Jurkat, Clone E6-1 (cell line): ENCODE data around the gene POGLUT2. TPM values are rescaled to one million over a fixed set of nuclear protein-coding genes. Genes with fewer than 3 reads are reported as not detected.

Source experiments
- DNase-seq: peaks from one replicate; pipeline ENCODE4 v3.0.0-alpha.2; 2011; ENCODE audit warnings: low read depth, low spot score
- H3K4me3 ChIP-seq: 2 replicates; pipeline ENCODE4 v1.5.1; 2011; ENCODE audit warnings: mild to moderate bottlenecking, low read length, control low read depth, moderate library complexity
- polyA plus RNA-seq: library from polyadenylated mRNA; unstranded; fragments of >200 nt; gene quantifications from one replicate; pipeline ENCODE4 v1.2.1, GENCODE V29; 2012; ENCODE audit warnings: missing spikeins; ENCODE audit not compliant: insufficient read length, insufficient read depth

Gene POGLUT2
- polyA plus RNA-seq, result 14.1 TPM

GRCh38 chr13:102798581-102799425 is at the start of gene POGLUT2, which contains the start of gene BIVM:
POGLUT2 (minus strand) TSS chr13:102798976; CDS start chr13:102798670, 306 bp downstream.
BIVM (plus strand) TSS chr13:102799119; CDS start chr13:102807268, 8,149 bp downstream.
- DNase-seq, result peak; percentile 79
- H3K4me3 ChIP-seq, result peak within 1 kb of the TSS; percentile 81

- peak overlapping the region; percentile 97 for H3K4me3 ChIP-seq
- peak; percentile 54 for DNase-seq
These were observed 48.8 kb upstream of the POGLUT2 start for GRCh38 chr13:102847272-102848234.

GRCh38 chr13:102846261-102847015 is 47.7 kb upstream of the POGLUT2 start:
- DNase-seq, result peak; percentile 72
- H3K4me3 ChIP-seq, result peak overlapping the region; percentile 97

DNA sequence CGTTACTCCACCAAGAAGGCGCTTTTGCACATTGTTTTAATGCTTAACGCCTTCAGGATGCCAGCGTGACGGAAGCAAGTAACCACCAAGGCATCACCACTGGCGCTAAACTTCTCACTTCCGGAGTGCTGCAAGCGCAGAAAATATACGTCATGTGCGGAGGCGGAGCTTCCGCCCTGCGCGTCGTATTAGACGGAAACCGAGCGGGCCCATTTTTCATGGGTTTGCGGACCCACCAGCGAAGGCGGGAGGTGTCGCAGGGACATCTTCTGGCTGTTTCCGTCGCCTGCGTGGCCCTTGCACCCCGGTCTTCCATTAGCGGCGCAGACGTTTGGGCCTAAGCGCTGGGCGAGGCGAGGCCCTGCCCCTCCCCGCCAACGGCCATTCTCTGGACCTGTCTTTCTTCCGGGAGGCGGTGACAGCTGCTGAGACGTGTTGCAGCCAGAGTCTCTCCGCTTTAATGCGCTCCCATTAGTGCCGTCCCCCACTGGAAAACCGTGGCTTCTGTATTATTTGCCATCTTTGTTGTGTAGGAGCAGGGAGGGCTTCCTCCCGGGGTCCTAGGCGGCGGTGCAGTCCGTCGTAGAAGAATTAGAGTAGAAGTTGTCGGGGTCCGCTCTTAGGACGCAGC is 47.0 kb upstream of the POGLUT2 start, which contains the start of gene ERCC5:
Gene ERCC5 (plus strand): TSS at position 403 of the 631 bp plus-strand sequence. CDS start 235 bp downstream, outside the sequence.
- H3K4me3 ChIP-seq, result peak within 1 kb of the TSS; percentile 97
- DNase-seq, result peak; percentile 97

GRCh38 chr13:102845289-102845629 is 46.5 kb upstream of the POGLUT2 start:
- no peak for DNase-seq
- H3K4me3 ChIP-seq, result peak overlapping the region; percentile 97

DNA sequence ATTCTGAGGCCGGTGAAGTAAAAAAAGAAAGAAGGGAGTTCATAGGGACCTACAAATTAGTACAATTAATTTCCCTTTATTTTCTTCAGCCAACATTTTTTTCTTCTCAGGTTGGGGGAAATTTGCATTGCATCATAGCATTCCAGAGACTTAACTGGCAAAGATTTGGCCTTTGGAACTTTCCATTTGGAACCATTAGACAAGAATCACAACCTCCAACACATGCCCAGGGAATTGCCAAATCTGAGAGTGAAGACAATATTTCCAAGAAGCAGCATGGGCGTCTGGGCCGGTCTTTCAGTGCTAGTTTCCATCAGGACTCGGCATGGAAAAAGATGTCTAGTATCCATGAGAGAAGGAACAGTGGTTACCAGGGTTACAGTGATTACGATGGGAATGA is 40.7 kb upstream of the POGLUT2 start:
- no peak overlapping the region for H3K4me3 ChIP-seq
- DNase-seq, result no peak

GRCh38 chr13:102838982-102839381 is 40.2 kb upstream of the POGLUT2 start:
- no peak overlapping the region for H3K4me3 ChIP-seq
- DNase-seq, result no peak

DNA sequence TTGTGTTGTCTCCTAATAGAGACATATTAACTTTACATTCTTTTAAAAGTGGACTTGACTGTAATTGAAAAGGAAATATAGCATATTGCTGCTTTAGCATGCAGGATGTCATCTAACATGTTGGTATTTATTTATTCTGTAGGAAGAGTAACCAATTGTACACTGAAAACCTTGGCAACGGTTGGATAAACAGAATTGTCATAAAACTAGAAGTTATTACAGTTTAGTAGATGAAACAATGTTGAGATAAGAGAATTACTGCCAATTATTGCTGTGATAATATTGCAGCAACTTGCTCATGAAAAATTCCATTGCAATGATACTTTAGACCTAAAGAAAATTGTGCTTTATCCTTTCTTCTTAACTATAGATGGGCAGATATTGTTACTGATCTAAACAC is 39.5 kb upstream of the POGLUT2 start:
- no peak for DNase-seq
- H3K4me3 ChIP-seq, result no peak overlapping the region

GRCh38 chr13:102836471-102836870 is 37.7 kb upstream of the POGLUT2 start:
- H3K4me3 ChIP-seq, result no peak overlapping the region

GRCh38 chr13:102830646-102831045 is 31.9 kb upstream of the POGLUT2 start:
- DNase-seq, result no peak
- H3K4me3 ChIP-seq, result no peak overlapping the region

More at GRCh38 chr13:102836471-102836870, 37.7 kb upstream of the POGLUT2 start:
- no peak for DNase-seq

DNA sequence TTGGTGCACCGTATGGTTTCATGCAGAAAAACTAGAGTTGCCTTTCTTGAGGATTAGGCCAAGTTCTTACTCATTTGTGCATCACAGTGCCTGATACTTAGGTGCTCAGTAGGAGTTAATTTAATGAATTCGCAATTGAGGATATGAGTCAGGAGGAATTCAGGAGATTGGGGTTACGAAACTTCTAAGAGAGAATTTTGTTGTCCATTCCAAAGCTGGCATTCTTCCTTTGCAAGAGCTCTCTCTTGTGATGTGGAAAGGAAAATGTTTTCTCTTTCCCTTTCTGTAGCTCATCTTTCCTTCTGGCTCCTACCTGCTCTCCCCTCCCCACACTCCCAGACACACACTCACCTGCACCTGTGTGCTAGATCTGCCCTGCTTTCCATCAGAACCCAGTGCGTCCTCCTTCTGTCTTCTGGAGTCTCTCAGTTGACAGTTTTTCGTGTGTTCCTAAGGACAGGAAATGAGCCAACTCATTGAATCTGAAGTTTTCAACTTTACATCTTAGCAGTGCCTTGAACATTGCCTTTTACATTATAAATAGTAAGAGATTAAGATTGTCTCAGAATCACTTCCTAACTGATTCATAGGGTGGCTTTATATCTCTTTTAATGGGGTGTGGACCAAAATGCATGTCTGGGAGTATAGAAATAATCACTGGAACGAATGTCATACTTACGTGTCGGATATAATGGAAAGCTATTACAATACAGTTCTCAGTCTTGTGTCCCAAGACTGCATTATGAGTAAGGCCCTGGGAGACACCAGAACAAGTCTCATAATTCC is 27.3 kb upstream of the POGLUT2 start:
- DNase-seq, result no peak
- H3K4me3 ChIP-seq, result no peak overlapping the region

DNA sequence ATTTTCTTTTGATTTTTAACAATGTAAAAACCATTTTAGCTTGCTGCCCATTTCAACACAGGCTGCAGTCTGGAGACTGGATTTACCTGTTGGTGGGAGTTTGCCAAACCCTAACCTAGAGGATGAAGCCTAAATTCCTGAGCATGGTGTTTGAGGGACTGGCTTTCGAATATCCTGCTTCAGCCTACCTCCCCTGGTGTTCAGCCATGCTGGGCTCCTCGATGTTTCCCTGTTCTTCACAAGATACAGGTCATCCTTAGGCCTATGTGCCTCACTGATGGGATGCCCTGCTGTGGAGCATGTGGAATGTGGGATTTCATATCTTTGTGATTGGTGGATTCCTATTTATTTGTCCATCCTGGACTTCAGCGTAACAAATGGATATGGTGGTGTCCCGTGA is 26.6 kb upstream of the POGLUT2 start:
- H3K4me3 ChIP-seq, result no peak overlapping the region
- no peak for DNase-seq

DNA sequence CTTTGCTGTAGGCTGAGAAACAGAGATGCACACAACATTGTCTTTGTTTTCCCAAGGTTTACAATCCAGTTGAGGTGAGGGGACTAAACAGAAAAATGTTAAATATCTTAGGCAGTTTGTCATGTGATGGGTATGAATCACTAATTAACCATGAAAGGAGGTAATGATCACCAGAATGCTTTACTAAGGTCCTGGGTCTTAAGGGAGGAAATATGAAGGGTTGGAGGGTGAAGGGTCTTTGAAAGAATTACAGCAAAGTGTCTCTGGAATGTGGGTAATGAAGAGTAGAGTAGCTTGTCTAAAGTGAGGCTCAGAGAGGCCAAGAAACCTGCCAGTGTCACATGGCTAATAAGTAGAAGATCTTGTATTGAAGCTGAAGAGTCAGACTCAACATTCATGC is 19.1 kb upstream of the POGLUT2 start:
- H3K4me3 ChIP-seq, result no peak overlapping the region
- no peak for DNase-seq

DNA sequence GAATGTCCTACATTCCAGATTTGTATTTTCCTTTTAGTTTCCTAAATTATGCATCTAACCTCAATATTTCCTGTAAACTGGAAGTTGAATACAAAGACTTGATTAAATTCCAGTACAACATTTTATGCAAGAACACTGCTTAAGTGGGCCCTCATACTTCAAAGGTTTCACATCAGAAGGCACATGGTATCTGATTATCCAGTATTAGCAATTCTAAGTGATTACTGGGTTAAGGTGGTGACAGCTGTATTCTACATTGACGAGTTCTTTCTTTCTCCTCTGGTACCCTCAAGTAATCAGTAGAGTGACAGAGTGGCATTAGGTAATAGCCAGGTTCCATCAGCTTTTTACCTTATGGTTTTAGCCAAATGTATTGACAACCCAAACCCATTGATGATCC is 18.5 kb upstream of the POGLUT2 start:
- H3K4me3 ChIP-seq, result no peak overlapping the region

GRCh38 chr13:102816708-102817107 is 17.9 kb upstream of the POGLUT2 start:
- H3K4me3 ChIP-seq, result no peak overlapping the region
- no peak for DNase-seq

More for the DNA sequence above, 18.5 kb upstream of the POGLUT2 start:
- no peak for DNase-seq

- no peak overlapping the region for H3K4me3 ChIP-seq
- no peak for DNase-seq
These were observed 17.0 kb upstream of the POGLUT2 start for GRCh38 chr13:102815788-102816187.

DNA sequence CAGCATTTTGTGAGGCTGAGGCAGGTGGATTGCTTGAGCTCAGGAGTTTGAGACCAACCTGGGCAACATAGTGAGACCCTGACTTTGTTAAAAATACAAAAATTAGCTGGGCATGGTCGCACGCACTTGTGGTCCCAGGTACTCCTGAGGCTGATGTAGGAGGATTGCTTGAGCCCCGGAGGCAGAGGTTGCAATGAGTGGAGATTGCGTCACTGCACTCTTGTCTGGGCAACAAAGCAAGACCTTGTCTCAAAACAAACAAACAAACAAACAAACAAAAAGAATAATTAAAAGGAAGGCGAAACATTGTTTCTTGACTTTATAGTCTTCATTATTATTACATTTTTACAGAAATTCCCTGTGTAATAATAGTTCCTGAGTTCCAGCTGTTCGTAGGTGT is 16.0 kb upstream of the POGLUT2 start:
- no peak for DNase-seq
- H3K4me3 ChIP-seq, result no peak overlapping the region
